ENCODE measurements around the gene FRAT1.

GRCh38 chr10:97307866-97308780 lies 10.9 kb upstream of the FRAT1 start:
- no peak for TF ChIP-seq POLR2A (IDR thresholded peaks at IDR 0.05)
- TF ChIP-seq POLR2AphosphoS5 (IDR thresholded peaks at IDR 0.05), result no peak

Data from spleen (tissue), 3 donors.